ENCODE measurements around the gene SSTR3. TPM values are rescaled to one million over a fixed set of nuclear protein-coding genes. Genes with fewer than 3 reads are reported as not detected.

SSTR3 gene
- polyA plus RNA-seq, 2 donors, result 0.02 TPM; not detected in 1

Other genes with a start within 250 kb of the SSTR3 start
- gene TST, start 193.0 kb downstream of the SSTR3 start, polyA plus RNA-seq, result 100 to 1,000 TPM; 108 to 140 TPM
- gene MPST, start 192.7 kb downstream of the SSTR3 start, polyA plus RNA-seq, result 100 to 1,000 TPM; 104 to 147 TPM
- 1 to 10 TPM; 6.7 to 7.4 TPM for gene KCTD17, start 160.7 kb downstream of the SSTR3 start, polyA plus RNA-seq
- gene TMPRSS6, start 102.8 kb downstream of the SSTR3 start, polyA plus RNA-seq, result under 1 TPM; 0.04 to 0.05 TPM
- gene IL2RB, start 62.6 kb downstream of the SSTR3 start, polyA plus RNA-seq, result 1 to 10 TPM in 1 of 2 donors, under 1 TPM in 1; 0.65 to 1.2 TPM
- gene C1QTNF6, start 24.2 kb downstream of the SSTR3 start, polyA plus RNA-seq, result 1 to 10 TPM; 1.3 to 4.9 TPM
- gene RAC2, start 31.8 kb upstream of the SSTR3 start, polyA plus RNA-seq, result 1 to 10 TPM; 7.2 to 9.4 TPM
- gene CYTH4, start 70.0 kb upstream of the SSTR3 start, polyA plus RNA-seq, result 1 to 10 TPM; 1.4 to 4.1 TPM
- under 1 TPM; 0.01 to 0.02 TPM for gene ELFN2, start 215.0 kb upstream of the SSTR3 start, polyA plus RNA-seq

All from esophagus (tissue), 2 donors.